HG02981 (cell line): ENCODE measurements around the gene ONECUT1.

Source experiments
- ATAC-seq: cut with Tn5 transposase; IDR thresholded peaks from one replicate; pipeline ENCODE4 v1.9.1; 2021; ENCODE audit warnings: mild to moderate bottlenecking, moderate library complexity; ENCODE audit not compliant: unreplicated experiment

The ONECUT1 gene

GRCh38 chr15:52783929-52784798, 6.0 kb downstream of the ONECUT1 start:
- ATAC-seq: no peak

GRCh38 chr15:52783191-52783829, 6.8 kb downstream of the ONECUT1 start:
- no peak for ATAC-seq

DNA sequence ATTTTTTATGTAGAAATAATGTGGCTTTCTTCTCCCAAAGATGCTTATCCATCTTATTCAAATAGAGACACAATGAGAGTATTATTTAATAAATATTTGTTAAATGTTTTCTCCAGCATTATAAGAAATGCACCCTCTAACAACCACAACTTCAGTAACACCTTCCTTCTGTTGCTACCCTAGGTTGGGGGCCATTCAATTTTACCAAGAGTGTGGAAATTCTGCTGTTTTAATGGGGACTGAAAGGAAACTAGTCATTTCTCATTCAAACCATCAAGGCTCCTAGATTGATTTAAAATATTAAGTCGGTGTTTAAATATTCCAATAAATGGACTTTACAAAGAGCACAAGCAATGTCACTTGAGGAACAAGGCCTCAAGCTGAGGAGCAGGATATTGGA, 7.6 kb downstream of the ONECUT1 start:
- no peak for ATAC-seq

- peak; percentile 52 for ATAC-seq
Observed at GRCh38 chr15:52780172-52780980, 9.8 kb downstream of the ONECUT1 start.

DNA sequence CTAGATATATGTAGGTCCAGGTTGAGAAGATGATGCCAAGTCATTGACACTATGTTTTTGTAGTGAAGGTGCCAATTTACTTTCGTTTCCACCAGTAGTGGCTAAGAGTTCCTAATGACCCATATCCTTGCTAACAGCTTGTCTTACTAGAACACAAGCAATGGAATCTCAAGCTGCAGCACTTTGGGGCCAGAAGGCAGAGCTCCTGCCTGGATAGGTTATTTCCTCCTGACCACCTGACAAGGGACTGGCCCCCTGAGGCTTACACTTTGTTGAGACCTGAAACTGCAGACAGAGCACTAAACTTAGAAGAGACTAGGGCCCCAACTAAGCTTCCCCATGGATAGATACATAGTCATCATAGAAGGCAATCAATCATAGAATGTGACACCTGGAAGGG, 11.7 kb downstream of the ONECUT1 start:
- ATAC-seq: no peak

DNA sequence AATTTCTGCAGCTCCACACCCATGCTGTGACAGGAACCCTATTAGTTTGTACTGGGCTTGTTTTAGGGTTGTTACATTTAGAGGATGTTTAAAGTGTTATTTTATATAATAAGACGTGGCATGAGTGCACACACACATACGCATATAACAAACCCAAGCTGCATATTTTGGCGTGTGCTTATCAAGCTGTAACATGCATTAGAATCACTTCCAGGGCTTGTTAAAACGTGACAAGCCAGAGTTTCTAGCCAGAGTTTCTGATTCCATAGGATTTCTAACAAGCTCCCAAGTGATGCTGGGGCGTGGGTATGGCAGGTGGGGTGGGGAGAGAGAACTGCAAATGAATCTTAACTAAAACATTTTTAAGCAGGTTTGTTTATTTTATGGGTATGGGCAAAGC, 17.4 kb downstream of the ONECUT1 start:
- ATAC-seq: no peak

GRCh38 chr15:52765785-52766184, 24.4 kb downstream of the ONECUT1 start:
- no peak for ATAC-seq

- no peak for ATAC-seq
Observed at GRCh38 chr15:52764731-52765130, 25.4 kb downstream of the ONECUT1 start.

DNA sequence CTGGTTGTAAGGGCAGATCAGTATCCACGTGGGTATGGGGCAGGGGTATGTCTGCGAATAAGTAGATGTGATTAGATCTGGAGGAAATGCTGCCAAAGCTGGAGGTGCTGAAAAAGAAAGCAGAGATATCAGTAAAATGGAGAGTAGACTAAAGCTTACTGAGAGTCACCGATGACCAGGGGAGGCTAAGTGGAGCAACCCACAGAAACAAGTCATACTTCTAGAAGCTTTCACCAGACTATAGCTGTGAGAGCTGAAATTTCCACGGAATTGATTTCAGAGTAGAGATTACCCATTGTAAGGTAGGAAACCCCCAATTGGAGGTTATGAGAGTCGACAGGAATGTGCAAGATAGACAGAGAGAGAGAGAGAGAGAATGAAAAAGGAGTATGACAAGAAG, 27.5 kb downstream of the ONECUT1 start:
- no peak for ATAC-seq

DNA sequence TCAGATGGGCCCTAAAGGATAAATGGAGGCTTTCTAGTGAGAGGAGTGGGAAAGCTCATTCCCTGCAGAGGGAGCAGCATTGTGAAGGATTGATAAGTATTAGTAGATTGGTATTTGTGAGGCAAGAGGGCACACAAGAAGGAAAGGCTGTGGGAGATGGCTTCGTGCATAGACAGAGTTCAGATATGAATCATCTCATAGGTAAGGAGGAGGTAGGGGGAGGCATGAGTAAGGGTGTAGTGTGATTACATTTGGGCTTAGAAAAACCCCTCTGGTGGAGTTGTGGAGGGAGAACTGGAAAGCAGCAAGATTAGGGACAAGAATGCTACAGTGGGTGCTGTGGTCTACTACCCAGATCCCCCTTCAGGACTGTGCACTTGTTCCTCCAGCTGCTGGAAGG, 29.6 kb downstream of the ONECUT1 start:
- no peak for ATAC-seq

GRCh38 chr15:52759969-52760368, 30.2 kb downstream of the ONECUT1 start:
- ATAC-seq: no peak

- no peak for ATAC-seq
Observed at GRCh38 chr15:52757496-52757895, 32.6 kb downstream of the ONECUT1 start.

DNA sequence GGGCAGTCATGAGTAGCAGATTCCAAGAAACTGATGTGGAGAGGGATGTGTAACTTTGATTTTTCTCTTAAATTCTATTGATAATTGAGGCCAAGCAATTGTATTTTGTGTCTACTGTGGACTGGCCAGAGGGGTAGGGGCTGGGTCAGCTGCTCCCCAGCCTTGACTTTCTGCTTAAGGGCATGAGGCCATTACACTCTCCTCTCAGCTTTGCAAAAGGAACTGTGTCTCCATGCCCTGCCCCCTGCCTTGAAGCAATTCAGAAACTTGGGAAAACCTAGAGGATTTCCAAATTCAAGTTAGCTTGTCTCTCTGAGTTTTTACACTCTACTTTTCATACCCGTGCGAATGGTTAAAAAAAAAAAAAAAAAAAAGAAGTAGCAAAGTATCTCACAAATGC, 38.6 kb downstream of the ONECUT1 start:
- ATAC-seq: no peak

DNA sequence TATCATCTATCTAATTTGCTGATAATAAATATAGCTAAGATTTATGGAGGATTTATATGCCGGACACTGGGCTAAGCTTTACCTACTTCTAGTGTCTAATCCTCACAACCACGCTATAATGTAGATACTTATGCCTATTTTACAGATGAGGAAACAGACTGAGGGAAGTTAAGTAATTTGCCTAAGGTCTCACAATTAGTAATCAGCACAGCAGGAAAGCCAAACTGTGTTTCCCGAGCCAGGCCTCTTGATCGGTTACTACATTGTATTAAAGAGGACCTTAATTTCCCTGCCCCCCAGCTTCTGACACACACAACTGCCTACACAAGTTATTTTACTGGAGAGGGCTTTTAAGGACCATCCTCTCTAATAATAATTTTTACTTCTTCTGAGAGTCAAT, 40.9 kb downstream of the ONECUT1 start:
- ATAC-seq: no peak

DNA sequence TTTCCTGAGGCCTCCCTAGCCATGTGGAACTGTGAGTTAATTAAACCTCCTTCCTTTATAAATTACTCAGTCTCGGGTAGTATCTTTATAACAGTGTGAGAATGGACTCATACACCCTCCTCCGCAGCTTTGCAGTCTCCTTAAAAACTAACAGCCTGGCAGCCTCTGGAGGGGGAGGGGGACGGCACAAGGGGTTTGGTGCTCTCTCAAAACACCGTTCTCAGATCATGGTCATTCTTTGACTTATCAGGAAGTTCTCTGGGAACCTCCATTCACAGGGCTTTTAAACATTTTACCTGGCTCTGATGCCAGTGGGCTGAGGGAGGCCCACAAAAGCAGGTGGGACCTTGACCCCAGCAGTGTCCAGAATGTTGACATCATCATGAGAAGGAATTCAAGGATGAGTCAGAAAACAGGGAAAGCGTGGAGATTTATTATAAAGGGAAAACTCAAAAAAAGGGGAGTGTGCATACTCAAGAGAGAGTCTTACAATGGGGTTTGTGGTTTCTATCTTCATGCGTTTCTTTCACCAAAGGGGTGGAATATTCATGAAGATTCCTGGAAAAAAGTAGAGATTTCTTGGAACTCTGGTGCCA, 43.9 kb downstream of the ONECUT1 start:
- no peak for ATAC-seq

DNA sequence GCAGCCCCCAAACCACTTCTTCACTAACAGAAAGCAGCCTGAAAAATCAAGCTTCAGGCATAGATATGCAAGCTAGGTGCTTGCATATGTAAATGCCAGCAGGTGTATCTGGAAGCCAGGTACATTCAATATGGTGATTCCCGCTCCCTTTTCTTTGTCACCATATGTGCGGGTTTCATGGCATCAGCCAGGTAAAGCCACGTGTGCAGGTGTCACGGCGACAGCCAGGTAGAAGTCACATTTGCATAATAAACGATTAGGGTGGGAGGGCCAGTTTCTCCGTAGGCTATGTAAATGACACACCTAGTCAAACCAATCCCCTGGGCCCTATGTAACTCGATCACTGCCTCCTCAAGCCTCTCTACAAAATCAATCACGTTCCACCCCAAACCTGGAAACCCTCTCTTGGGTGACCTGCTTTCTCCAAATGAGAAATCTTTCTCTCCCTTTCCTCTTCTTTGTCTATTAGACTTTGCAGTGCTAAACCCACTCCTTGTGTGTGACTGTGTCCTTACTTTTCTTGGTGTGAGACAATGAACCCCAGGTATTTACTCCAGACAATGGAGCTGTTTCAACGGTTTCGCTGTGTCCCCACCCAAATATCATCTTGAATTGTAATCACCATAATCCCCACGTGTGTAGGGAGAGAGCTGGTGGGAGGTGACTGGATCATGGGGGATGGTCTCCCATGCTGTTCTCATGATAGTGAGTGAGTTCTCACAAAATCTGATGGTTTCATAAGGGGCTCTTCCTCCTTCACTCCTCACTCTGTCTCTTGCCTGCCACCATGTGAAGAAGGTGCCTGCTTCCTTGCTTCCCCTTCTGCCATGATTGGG, 44.6 kb downstream of the ONECUT1 start:
- ATAC-seq: no peak

- ATAC-seq: no peak
Observed at GRCh38 chr15:52738311-52738710, 51.8 kb downstream of the ONECUT1 start.

DNA sequence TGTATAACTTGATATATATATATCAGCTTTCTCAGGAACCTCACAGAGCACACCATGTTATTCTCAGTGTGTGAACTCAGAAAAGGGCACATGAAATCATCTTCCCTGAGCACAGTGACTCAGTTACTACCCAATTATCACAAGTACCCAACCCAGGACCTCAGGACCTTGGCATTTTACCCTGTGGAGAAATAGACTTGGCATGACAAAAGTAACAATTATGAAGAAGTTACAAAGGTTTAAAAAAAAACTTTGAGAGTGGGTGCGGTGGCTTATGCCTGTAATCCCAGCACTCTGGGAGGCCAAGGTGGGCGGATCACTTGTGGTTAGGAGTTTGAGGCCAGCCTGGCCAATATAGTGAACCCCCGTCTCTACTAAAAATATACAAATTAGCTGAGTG, 52.4 kb downstream of the ONECUT1 start:
- ATAC-seq: no peak

- ATAC-seq: no peak
Observed at GRCh38 chr15:52735231-52736089, 54.7 kb downstream of the ONECUT1 start.
